ENCODE measurements around the gene CAPG. TPM values are rescaled to one million over a fixed set of nuclear protein-coding genes. Genes with fewer than 3 reads are reported as not detected.

The CAPG gene
- total RNA-seq, 2 donors from 2014 or later: 47.1 to 56.9 TPM

GRCh38 chr2:85394261-85394681 is 15.9 kb downstream of the CAPG start:
- peaks cover 15% of the 10 kb centered on the region for H3K36me3 ChIP-seq
- ATAC-seq (ENCODE audit: insufficient number of reproducible peaks, low FRiP score, low read depth) (no peak), DNase-seq (ENCODE audit: low spot score) (no peak)
- TF ChIP-seq CTCF (IDR thresholded peaks at IDR 0.05): no peak
- H3K9me3 ChIP-seq: no peaks in the 10 kb centered on the region
- H3K4me1 ChIP-seq (ENCODE audit: control insufficient read depth in 1 of 2, low read depth in 2 of 2): peaks cover 0 to 18% of the 10 kb centered on the region in 2 donors
- no peak overlapping the region for H3K4me3 ChIP-seq
- no peaks in the 10 kb centered on the region for H3K27me3 ChIP-seq (replicated peaks; ENCODE audit: insufficient read depth)
- peak overlapping the region in 1 of 2 donors; percentile 31 for H3K27ac ChIP-seq

- H3K4me1 ChIP-seq (ENCODE audit: control insufficient read depth in 1 of 2, low read depth in 2 of 2): peaks cover 0 to 18% of the 10 kb centered on the region in 2 donors
- peaks cover 17% of the 10 kb centered on the region for H3K36me3 ChIP-seq
- H3K9me3 ChIP-seq: no peaks in the 10 kb centered on the region
- H3K27ac ChIP-seq: peak overlapping the region in 1 of 2 donors; percentile 31
- no peak for TF ChIP-seq CTCF (IDR thresholded peaks at IDR 0.05)
- ATAC-seq (ENCODE audit: insufficient number of reproducible peaks, low FRiP score, low read depth) (no peak), DNase-seq (ENCODE audit: low spot score) (no peak)
- no peak overlapping the region for H3K4me3 ChIP-seq
- H3K27me3 ChIP-seq (replicated peaks; ENCODE audit: insufficient read depth): no peaks in the 10 kb centered on the region
Observed at GRCh38 chr2:85393836-85394235, 16.3 kb downstream of the CAPG start.

- Histone ChIP-seq H3K27ac (no peak overlapping the region), H3K9me3 (no peaks in the 10 kb centered on the region), H3K27me3 (replicated peaks; ENCODE audit: insufficient read depth) (no peaks in the 10 kb centered on the region), H3K4me1 (ENCODE audit: control insufficient read depth in 1 of 2, low read depth in 2 of 2) (peaks cover 0 to 3% of the 10 kb centered on the region in 2 donors), H3K36me3 (peaks cover 32% of the 10 kb centered on the region), H3K4me3 (no peak overlapping the region)
- DNase-seq (ENCODE audit: low spot score) (no peak), ATAC-seq (ENCODE audit: insufficient number of reproducible peaks, low FRiP score, low read depth) (no peak)
- peak; percentile 48 for TF ChIP-seq CTCF (IDR thresholded peaks at IDR 0.05)
Observed at GRCh38 chr2:85390941-85391669, 19.1 kb downstream of the CAPG start.

GRCh38 chr2:85388878-85389538 is 21.2 kb downstream of the CAPG start:
- Histone ChIP-seq H3K9me3 (no peaks in the 10 kb centered on the region), H3K27me3 (replicated peaks; ENCODE audit: insufficient read depth) (no peaks in the 10 kb centered on the region), H3K4me3 (no peak overlapping the region), H3K36me3 (peaks cover 41% of the 10 kb centered on the region), H3K27ac (no peak overlapping the region), H3K4me1 (ENCODE audit: control insufficient read depth in 1 of 2, low read depth in 2 of 2) (no peaks in the 10 kb centered on the region)
- TF ChIP-seq CTCF (IDR thresholded peaks at IDR 0.05): no peak
- DNase-seq (ENCODE audit: low spot score) (no peak), ATAC-seq (ENCODE audit: insufficient number of reproducible peaks, low FRiP score, low read depth) (no peak)

GRCh38 chr2:85387754-85388153 is 22.4 kb downstream of the CAPG start:
- no peak for TF ChIP-seq CTCF (IDR thresholded peaks at IDR 0.05)
- H3K27ac ChIP-seq: no peak overlapping the region
- ATAC-seq (ENCODE audit: insufficient number of reproducible peaks, low FRiP score, low read depth) (no peak), DNase-seq (ENCODE audit: low spot score) (no peak)
- H3K27me3 ChIP-seq (replicated peaks; ENCODE audit: insufficient read depth): no peaks in the 10 kb centered on the region
- no peaks in the 10 kb centered on the region for H3K9me3 ChIP-seq
- H3K36me3 ChIP-seq: peaks cover 41% of the 10 kb centered on the region
- H3K4me3 ChIP-seq: no peak overlapping the region
- H3K4me1 ChIP-seq (ENCODE audit: control insufficient read depth in 1 of 2, low read depth in 2 of 2): no peaks in the 10 kb centered on the region

Measured in thoracic aorta (tissue), 2 donors.